HG03520 (cell line): Measurements from ENCODE around the gene PPP1R17.

Source experiments
- ATAC-seq: cut with Tn5 transposase; IDR thresholded peaks from one replicate; pipeline ENCODE4 v1.9.1; 2021; ENCODE audit warnings: mild to moderate bottlenecking, moderate library complexity; ENCODE audit not compliant: unreplicated experiment

PPP1R17 gene

DNA sequence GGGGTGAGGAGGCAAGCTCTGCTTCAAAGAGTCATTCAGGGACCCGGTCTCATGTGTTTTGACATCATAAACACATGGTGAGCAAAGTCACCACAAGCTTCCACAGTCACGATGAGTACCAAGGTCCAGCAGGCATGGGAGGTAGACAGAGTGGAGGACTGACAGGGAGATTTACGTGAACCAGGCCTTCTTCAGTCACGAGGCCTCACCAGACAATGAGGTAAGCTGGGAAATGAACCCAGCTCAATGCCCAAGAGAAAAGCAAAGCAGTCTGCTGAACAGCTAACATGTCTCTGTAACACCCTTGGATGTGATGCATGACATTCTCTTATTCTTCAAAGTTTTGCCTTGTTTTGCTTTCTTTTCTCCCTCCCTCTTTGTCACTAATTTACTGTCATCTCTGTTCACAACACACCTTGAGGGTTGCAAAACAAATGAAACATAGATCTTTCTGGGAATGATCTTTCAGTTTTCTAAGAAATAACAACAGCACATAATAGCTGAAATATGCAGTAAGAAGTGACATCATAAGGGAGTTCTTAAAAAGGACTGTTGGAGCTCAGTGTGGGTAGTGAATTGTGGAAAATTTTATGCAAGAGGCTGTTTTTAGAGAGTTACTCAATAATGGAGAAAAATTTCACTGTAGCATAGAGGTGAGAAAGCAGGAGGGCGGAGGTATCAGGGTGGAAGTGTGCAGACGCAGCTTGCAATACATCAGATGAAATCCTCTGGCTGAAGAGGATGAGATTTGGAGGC is 9.0 kb downstream of the PPP1R17 start:
- peak; percentile 49 for ATAC-seq

GRCh38 chr7:31699050-31699449 is 12.0 kb downstream of the PPP1R17 start:
- ATAC-seq = no peak

GRCh38 chr7:31702354-31702753 is 15.3 kb downstream of the PPP1R17 start:
- ATAC-seq = no peak

GRCh38 chr7:31705377-31705776 is 18.4 kb downstream of the PPP1R17 start:
- peak; percentile 58 for ATAC-seq

DNA sequence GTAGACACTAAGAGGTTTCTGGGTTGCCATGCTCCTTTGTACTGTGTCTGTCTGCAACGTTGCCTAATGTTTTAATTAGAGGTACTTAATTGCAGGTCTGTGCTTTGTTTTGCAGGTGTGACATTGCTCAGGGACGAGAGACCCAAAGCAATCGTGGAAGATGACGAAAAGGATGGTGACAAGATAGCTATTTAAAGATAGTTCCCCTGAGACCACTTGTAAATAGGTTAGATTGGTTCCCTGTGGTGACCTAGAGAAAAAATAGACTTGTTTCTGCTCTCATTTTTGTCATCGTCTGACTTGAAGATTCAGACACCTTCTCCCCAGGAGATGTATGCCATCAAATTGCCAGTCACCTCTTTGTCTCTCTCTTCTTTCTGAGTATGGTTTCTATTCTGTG is 20.1 kb downstream of the PPP1R17 start:
- ATAC-seq = no peak

DNA sequence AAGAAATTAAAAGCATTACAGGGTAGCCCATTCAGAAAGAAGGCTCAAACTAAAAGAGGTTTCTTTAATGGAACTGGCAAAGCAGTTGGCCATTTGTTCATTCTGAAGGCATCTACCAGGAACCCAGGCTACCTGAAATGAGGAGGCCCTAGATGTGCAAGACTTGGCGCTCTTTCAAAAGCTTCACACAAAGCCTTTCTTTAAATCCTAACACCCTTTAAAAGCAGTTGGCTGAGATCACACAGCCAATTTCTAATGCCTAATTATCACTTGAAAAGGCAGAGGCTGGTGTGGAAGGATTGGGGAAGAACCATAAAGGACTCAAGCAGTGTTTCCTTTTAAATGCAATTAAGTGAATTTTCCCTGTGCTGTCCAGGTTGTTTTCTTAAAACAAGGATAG is 23.2 kb downstream of the PPP1R17 start:
- no peak for ATAC-seq

GRCh38 chr7:31716355-31716754 is 29.3 kb downstream of the PPP1R17 start:
- ATAC-seq = no peak

GRCh38 chr7:31720366-31720765 is 33.4 kb downstream of the PPP1R17 start:
- ATAC-seq = no peak

DNA sequence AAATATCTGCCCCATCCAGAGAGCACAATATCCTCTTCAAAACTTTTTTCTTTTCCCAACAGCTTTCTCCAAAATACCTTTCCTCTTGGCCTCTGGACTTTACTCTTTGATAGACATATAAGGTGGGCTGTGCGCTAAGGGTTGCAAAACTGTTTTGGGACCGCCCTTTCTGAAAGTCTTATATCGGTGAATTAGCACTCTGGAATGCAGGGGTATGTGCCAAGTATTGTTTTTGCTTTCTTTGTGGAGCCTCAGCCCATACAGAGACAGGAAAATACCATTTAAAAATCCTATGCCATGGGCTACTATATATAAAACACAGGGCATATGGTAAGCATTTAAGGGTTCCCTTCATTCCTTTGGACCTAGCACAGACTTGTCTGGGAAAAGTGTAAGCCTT is 37.7 kb downstream of the PPP1R17 start:
- no peak for ATAC-seq

DNA sequence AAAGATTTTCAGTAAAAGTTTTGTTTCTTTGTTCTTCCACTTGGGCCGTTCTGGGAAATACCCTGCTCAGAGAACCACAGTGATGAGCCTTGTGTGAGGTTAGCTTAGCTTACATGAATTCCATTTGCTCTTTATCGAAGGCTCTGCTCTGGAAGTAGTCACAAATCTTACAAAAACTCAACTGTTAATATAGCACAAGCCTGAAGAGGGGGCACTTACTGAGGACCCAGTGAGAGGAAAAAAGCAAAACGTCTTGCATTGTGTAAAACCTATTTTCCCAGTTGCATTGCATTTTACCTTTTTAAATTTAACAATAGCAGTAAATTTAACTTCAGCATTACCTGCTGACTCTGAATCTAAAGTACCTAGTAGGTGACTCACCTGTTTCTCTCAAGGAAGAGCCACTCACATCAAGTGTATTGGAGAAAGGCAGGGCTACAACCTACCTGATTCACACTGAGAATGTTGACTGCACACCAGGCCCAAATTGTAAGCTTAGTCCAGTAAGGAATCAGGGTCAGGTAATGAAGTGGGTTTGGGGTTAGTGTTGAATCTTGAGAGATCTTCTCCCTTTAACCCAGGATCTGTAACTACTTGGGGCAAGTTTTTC is 42.3 kb downstream of the PPP1R17 start:
- no peak for ATAC-seq

GRCh38 chr7:31734456-31734855 is 47.4 kb downstream of the PPP1R17 start:
- ATAC-seq = no peak

DNA sequence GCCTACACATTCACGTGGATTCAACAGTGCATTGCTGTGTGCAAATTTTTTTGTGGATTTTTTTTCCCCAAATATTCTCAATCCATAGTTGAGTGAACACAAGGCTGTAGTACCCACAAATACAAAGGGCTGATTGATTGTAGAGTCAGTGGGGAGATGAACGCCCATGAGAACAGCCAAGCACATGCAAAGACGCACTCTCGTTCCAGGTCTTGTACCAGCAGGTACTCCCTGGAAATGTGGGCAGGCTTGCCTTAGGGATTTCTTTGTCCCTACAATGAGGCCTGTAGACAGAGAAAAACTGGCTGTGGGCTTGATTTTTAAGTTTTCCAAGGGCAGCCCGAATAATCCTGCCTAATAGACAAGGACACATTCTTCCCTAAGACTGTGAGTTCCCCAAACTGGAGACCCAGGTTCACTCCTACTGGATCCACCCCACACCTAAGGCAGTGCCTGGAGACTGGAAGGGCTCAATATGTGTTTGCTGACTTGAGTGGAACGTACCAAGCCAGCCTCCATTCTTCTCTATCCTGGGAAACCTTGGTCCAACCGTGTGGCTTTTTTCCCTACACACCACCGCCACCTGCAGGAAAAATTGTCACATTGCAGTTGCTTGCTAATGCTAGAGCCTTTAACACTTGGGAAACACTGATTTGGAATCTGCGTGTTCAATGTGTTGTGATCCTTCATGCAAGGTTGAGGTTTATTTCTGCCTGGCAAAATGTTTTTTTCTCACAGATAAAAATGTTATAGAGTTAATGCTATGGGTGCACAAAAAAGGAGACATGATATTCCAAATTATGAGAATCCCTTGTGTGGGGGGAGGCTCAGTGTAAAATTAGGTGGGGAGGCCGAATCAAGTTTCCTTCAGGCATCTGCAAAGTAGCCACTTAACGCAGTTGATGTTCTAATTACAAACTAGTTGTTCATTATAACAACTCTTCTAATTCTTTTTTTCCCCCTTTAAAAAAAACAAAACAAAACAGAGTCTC is 49.3 kb downstream of the PPP1R17 start:
- ATAC-seq = peak; percentile 56

- ATAC-seq = no peak
Observed at GRCh38 chr7:31741852-31742251, 54.8 kb downstream of the PPP1R17 start.

- peak; percentile 82 for ATAC-seq
Observed at GRCh38 chr7:31744294-31744874, 57.4 kb downstream of the PPP1R17 start.

DNA sequence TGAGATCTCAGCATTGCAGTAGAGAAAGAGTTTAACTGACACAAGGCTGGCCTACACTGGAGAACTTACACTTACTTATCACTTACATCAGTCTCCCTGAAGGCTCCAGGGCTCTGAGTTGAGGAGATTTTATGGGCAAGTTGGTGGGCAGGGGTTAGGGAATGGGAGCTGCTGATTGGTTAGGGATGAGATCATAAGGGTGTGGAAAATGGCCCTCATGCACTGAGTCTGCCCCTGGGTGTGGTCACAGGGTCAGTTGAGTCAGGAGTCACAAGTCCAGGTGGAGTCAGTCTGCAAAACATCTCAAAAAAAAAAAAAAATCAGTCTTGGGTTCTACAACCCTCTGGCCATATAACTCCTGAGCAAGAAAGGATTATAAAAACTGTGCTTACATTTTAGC is 60.5 kb downstream of the PPP1R17 start:
- no peak for ATAC-seq

- ATAC-seq = no peak
Observed at GRCh38 chr7:31748084-31748483, 61.1 kb downstream of the PPP1R17 start.

DNA sequence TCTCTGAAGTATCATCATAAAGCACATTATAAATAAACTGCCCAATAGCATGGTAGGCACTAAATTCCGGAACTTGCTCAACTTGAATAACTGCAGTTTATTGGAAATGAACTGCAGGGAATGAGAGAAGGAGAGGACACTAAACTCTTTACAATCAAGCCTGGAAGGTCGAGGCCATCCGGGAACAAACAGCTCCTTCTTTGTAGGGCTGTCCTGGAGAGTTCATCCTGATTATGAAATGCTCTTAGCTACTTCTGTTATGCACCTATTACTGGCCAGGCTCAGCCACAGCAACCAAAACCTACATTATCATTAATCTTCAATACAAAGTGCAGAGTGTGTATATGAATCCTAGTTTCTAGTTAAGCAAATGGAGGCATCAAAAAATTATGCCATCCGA is 64.7 kb downstream of the PPP1R17 start:
- no peak for ATAC-seq
